HG02759 (cell line): ENCODE measurements around the gene POU6F1.

Experiments
- ATAC-seq: cut with Tn5 transposase; IDR thresholded peaks from one replicate; pipeline ENCODE4 v1.9.1; 2021; ENCODE audit warnings: mild to moderate bottlenecking, moderate library complexity; ENCODE audit not compliant: unreplicated experiment

Gene POU6F1

GRCh38 chr12:51171884-51172514 is 45.9 kb downstream of the POU6F1 start:
- no peak for ATAC-seq

- ATAC-seq, result no peak
Measured at GRCh38 chr12:51163795-51164194, 54.1 kb downstream of the POU6F1 start.

GRCh38 chr12:51162217-51162616 is 55.6 kb downstream of the POU6F1 start:
- no peak for ATAC-seq

GRCh38 chr12:51160814-51161459 is 56.9 kb downstream of the POU6F1 start:
- no peak for ATAC-seq

GRCh38 chr12:51156245-51156765 is 61.6 kb downstream of the POU6F1 start:
- ATAC-seq, result no peak

- no peak for ATAC-seq
Measured at GRCh38 chr12:51152953-51153352, 64.9 kb downstream of the POU6F1 start.

- ATAC-seq, result no peak
Measured at GRCh38 chr12:51150777-51151176, 67.1 kb downstream of the POU6F1 start.

- ATAC-seq, result no peak
Measured at GRCh38 chr12:51147309-51147708, 70.6 kb downstream of the POU6F1 start.

- no peak for ATAC-seq
Measured at GRCh38 chr12:51139292-51139844, 78.5 kb downstream of the POU6F1 start.
